ENCODE measurements around the gene DPCD.

DPCD gene

GRCh38 chr10:101644002-101644401, 55.9 kb downstream of the DPCD start:
- Histone ChIP-seq H3K4me2 (no peak overlapping the region), H3K4me3 (IDR thresholded peaks at IDR 0.05; ENCODE audit: insufficient read depth, low read depth, low read length) (no peak overlapping the region), H3K36me3 (ENCODE audit: insufficient read depth) (no peaks in the 10 kb centered on the region), H3K9ac (no peak overlapping the region), H2AFZ (ENCODE audit: low read depth) (no peak overlapping the region), H3K27ac (no peak overlapping the region), H3K79me2 (ENCODE audit: insufficient read depth, low read depth) (no peaks in the 10 kb centered on the region), H4K20me1 (ENCODE audit: insufficient read depth) (no peaks in the 10 kb centered on the region), H3K4me1 (ENCODE audit: low read depth, poor library complexity, severe bottlenecking) (no peaks in the 10 kb centered on the region), H3K27me3 (ENCODE audit: insufficient read depth, low read depth) (no peaks in the 10 kb centered on the region)
- no peak for TF ChIP-seq CTCF (conservative IDR thresholded peaks at IDR 0.05; ENCODE audit: low read depth, low read length)

- no peak overlapping the region for H3K4me2 ChIP-seq
- H2AFZ ChIP-seq (ENCODE audit: low read depth) = no peak overlapping the region
- TF ChIP-seq CTCF (conservative IDR thresholded peaks at IDR 0.05; ENCODE audit: low read depth, low read length) = no peak
- no peak overlapping the region for H3K9ac ChIP-seq
- no peaks in the 10 kb centered on the region for H3K27me3 ChIP-seq (ENCODE audit: insufficient read depth, low read depth)
- H3K36me3 ChIP-seq (ENCODE audit: insufficient read depth) = no peaks in the 10 kb centered on the region
- H3K4me3 ChIP-seq (IDR thresholded peaks at IDR 0.05; ENCODE audit: insufficient read depth, low read depth, low read length) = no peak overlapping the region
- H3K4me1 ChIP-seq (ENCODE audit: low read depth, poor library complexity, severe bottlenecking) = no peaks in the 10 kb centered on the region
- no peaks in the 10 kb centered on the region for H4K20me1 ChIP-seq (ENCODE audit: insufficient read depth)
- H3K27ac ChIP-seq = no peak overlapping the region
- no peaks in the 10 kb centered on the region for H3K79me2 ChIP-seq (ENCODE audit: insufficient read depth, low read depth)
Observed at GRCh38 chr10:101645659-101646058, 57.5 kb downstream of the DPCD start.

GRCh38 chr10:101646364-101646763, 58.2 kb downstream of the DPCD start:
- no peak overlapping the region for H3K9ac ChIP-seq
- no peaks in the 10 kb centered on the region for H3K36me3 ChIP-seq (ENCODE audit: insufficient read depth)
- no peak overlapping the region for H3K27ac ChIP-seq
- no peaks in the 10 kb centered on the region for H3K4me1 ChIP-seq (ENCODE audit: low read depth, poor library complexity, severe bottlenecking)
- no peak overlapping the region for H2AFZ ChIP-seq (ENCODE audit: low read depth)
- H4K20me1 ChIP-seq (ENCODE audit: insufficient read depth) = no peaks in the 10 kb centered on the region
- no peaks in the 10 kb centered on the region for H3K79me2 ChIP-seq (ENCODE audit: insufficient read depth, low read depth)
- no peak for TF ChIP-seq CTCF (conservative IDR thresholded peaks at IDR 0.05; ENCODE audit: low read depth, low read length)
- H3K27me3 ChIP-seq (ENCODE audit: insufficient read depth, low read depth) = no peaks in the 10 kb centered on the region
- no peak overlapping the region for H3K4me2 ChIP-seq
- H3K4me3 ChIP-seq (IDR thresholded peaks at IDR 0.05; ENCODE audit: insufficient read depth, low read depth, low read length) = no peak overlapping the region

GRCh38 chr10:101647255-101647654, 59.1 kb downstream of the DPCD start:
- Histone ChIP-seq H3K27ac (no peak overlapping the region), H3K4me3 (IDR thresholded peaks at IDR 0.05; ENCODE audit: insufficient read depth, low read depth, low read length) (no peak overlapping the region), H2AFZ (ENCODE audit: low read depth) (no peak overlapping the region), H4K20me1 (ENCODE audit: insufficient read depth) (no peaks in the 10 kb centered on the region), H3K79me2 (ENCODE audit: insufficient read depth, low read depth) (no peaks in the 10 kb centered on the region), H3K36me3 (ENCODE audit: insufficient read depth) (no peaks in the 10 kb centered on the region), H3K9ac (no peak overlapping the region), H3K4me1 (ENCODE audit: low read depth, poor library complexity, severe bottlenecking) (no peaks in the 10 kb centered on the region), H3K4me2 (no peak overlapping the region), H3K27me3 (ENCODE audit: insufficient read depth, low read depth) (no peaks in the 10 kb centered on the region)
- TF ChIP-seq CTCF (conservative IDR thresholded peaks at IDR 0.05; ENCODE audit: low read depth, low read length) = no peak
